ENCODE data around the gene UNKL.

UNKL gene, protein sequence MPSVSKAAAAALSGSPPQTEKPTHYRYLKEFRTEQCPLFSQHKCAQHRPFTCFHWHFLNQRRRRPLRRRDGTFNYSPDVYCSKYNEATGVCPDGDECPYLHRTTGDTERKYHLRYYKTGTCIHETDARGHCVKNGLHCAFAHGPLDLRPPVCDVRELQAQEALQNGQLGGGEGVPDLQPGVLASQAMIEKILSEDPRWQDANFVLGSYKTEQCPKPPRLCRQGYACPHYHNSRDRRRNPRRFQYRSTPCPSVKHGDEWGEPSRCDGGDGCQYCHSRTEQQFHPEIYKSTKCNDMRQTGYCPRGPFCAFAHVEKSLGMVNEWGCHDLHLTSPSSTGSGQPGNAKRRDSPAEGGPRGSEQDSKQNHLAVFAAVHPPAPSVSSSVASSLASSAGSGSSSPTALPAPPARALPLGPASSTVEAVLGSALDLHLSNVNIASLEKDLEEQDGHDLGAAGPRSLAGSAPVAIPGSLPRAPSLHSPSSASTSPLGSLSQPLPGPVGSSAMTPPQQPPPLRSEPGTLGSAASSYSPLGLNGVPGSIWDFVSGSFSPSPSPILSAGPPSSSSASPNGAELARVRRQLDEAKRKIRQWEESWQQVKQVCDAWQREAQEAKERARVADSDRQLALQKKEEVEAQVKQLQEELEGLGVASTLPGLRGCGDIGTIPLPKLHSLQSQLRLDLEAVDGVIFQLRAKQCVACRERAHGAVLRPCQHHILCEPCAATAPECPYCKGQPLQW

DNA sequence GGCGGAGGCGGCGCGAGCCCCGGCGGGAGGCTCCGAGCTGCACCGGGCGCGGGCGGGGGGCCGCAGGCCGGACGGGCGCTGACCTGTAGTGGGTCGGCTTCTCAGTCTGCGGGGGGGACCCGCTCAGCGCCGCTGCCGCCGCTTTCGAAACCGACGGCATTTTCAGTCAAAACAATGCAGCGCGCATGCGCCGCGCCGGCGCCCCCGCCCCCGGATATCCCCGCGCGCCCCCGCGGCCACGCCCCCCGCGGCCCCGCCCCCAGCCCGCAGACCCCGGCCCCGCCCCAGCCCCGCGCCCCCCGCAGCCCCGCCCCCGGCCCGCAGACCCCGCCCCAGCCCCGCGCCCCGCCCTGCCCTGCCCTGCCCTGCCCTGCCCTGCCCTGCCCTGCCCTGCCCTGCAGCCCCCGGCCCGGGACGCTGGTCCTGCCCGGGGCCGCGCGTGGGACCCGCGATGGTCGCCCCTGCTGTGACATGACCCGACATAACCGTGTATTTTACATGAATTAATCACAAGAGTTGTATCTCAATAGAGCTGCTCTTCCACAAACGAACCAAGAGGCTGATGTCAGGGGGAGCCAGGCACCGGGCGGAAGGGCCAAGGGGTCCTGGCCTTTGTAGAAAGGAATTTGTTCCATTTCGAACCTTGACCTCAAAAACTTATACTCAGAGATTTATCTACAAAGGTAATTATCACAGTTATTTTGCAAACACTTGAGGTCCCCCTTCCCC, at the start of gene UNKL:
TSS of gene UNKL (minus strand) at position 173 of the 729 bp plus-strand sequence. CDS start at position 160, 13 bp downstream.
- peak within 1 kb of the TSS; percentile 87 to 89 for H3K4me3 Mint-ChIP-seq
- no peaks in the 10 kb centered on the region for H3K27me3 Mint-ChIP-seq
- peaks cover 12 to 21% of the 10 kb centered on the region in 2 donors for H3K4me1 Mint-ChIP-seq
- ATAC-seq (replicated peaks) (peak; percentile 65 to 72), DNase-seq (peak; percentile 47)
- peak within 1 kb of the TSS; percentile 94 for H3K27ac Mint-ChIP-seq
- no peaks in the 10 kb centered on the region for H3K9me3 Mint-ChIP-seq
- H3K36me3 Mint-ChIP-seq = peaks cover 13 to 24% of the 10 kb centered on the region in 2 donors

DNA sequence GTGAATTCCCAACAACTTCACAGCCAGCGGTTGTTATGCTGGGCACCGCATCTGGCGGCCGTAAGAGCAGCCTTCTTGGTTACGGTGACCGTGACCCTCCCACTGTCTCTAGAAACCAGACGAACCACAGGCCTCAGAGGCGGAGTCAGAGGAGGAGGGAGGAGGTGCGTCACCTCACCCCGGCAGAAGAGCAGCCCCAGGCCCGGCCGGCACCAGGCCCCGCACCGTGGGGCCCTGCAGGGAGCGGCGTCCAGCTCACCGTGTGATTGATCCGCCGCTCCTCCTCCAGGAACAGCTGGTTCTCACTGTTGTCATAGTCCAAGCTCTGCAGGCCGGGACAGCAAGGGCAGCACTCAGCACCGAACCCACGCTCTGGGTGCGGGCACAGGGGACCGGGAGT, 46.6 kb upstream of the UNKL start:
- no peak overlapping the region for H3K4me3 Mint-ChIP-seq
- ATAC-seq (replicated peaks) (no peak), DNase-seq (no peak)
- peaks cover 24 to 26% of the 10 kb centered on the region in 2 donors for H3K4me1 Mint-ChIP-seq
- H3K27ac Mint-ChIP-seq = no peak overlapping the region
- H3K36me3 Mint-ChIP-seq = peaks cover 33 to 45% of the 10 kb centered on the region in 2 donors
- H3K9me3 Mint-ChIP-seq = no peaks in the 10 kb centered on the region
- no peaks in the 10 kb centered on the region for H3K27me3 Mint-ChIP-seq

DNA sequence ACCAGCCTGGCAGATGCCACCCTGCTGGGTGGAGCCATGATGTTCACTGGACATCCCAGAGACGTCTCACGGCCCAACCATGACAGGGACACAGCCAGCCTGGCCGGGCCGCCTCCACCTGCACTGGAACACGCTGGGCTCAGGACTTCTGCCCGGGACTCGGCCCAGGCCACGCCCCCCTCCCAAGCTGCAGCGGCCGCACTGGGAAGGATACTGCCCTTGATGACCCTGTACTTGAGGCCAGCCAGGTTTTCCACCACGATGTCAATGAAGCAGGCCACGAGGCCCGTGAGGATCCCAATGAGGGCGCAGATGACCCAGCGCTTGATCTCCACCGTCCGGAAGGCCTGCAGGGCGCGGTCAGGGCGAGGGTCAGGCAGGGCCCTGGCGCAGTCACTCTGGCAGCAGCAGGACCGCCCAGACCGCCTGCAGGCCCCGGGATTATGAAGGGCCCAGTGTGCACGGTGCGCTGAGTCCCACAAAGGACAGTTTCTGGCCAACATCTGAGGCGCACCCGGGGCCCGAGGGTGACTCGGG, 46.2 kb upstream of the UNKL start:
- DNase-seq (no peak), ATAC-seq (replicated peaks) (no peak)
- no peak overlapping the region for H3K4me3 Mint-ChIP-seq
- peaks cover 24 to 26% of the 10 kb centered on the region in 2 donors for H3K4me1 Mint-ChIP-seq
- peak overlapping the region; percentile 93 for H3K27ac Mint-ChIP-seq
- H3K9me3 Mint-ChIP-seq = no peaks in the 10 kb centered on the region
- H3K36me3 Mint-ChIP-seq = peaks cover 34 to 45% of the 10 kb centered on the region in 2 donors
- H3K27me3 Mint-ChIP-seq = no peaks in the 10 kb centered on the region

DNA sequence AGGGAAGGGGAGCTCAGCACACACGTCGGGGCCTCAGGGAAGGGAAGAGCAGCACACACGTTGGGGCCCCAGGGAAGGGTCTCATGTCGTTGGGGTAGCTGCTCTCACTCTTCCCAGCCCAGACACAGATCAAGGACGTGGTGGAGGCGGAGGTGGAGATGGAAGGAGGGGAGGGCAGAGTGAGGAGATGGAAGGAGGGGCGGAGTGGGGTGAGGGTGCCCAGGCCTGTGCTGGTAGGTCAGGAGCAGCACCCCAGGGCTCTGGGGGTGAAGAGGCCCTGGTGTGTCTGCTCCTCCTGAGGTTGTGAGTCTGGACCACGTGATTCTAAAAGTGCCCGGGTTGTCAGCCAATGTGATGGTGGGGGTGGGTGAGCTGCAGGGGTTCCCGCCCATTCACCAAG, 45.5 kb upstream of the UNKL start:
- H3K4me3 Mint-ChIP-seq = no peak overlapping the region
- DNase-seq (no peak), ATAC-seq (replicated peaks) (no peak)
- peak overlapping the region; percentile 93 for H3K27ac Mint-ChIP-seq
- H3K36me3 Mint-ChIP-seq = peaks cover 37 to 47% of the 10 kb centered on the region in 2 donors
- H3K27me3 Mint-ChIP-seq = no peaks in the 10 kb centered on the region
- no peaks in the 10 kb centered on the region for H3K9me3 Mint-ChIP-seq
- H3K4me1 Mint-ChIP-seq = peaks cover 23 to 26% of the 10 kb centered on the region in 2 donors

DNA sequence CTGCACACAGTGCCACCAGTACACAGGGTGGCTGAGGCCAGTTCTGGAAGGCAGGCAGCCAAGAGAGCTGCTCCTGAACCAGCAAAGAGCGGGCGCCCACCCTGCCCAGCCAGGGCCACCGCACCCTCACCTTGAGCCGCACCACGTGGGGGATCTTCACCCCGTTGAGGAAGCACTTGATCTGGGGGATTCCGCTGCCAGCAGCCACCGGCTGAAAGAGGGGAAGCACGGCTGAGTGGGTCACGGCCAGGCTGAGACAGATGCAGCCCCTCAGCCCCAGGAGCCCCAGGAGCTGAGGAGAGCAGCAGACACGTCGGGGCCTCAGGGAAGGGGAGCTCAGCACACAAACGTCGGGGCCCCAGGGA, 44.5 kb upstream of the UNKL start:
- H3K27me3 Mint-ChIP-seq = no peaks in the 10 kb centered on the region
- DNase-seq (peak; percentile 76), ATAC-seq (replicated peaks) (peak; percentile 95 to 96)
- H3K27ac Mint-ChIP-seq = peak overlapping the region; percentile 99
- peaks cover 19 to 26% of the 10 kb centered on the region in 2 donors for H3K4me1 Mint-ChIP-seq
- H3K36me3 Mint-ChIP-seq = peaks cover 38 to 50% of the 10 kb centered on the region in 2 donors
- H3K4me3 Mint-ChIP-seq = peak overlapping the region; percentile 72 to 75
- H3K9me3 Mint-ChIP-seq = no peaks in the 10 kb centered on the region

DNA sequence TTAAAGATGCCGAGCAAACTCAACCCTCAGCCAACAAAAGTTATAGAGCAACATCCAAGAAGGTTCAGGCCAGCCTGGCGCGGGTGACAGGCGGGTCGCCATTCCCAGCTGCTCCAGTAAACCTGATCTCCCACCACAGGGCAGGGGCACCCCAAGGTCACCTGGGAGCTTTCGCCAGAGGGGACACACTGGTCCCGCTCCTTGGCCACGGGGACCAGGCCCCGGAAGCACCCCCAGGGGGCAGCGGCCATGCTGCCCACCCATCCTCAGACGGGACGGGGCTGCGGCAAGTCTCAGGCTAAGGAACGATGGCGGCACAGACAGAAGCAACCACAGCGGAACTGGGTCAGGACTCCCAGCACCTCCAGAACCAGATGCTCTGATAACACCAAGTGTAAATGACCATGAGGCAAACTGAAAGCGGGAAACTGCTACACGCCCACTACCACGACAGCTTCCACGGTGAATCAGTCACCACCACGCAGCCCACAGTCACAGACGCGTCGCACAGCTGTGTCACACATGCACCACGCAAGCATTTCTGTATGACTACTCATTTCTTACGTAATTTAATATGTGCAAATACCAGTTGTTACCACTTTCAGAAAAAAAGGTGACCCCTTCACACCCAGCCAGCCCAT, 44.0 kb upstream of the UNKL start:
- DNase-seq = peak; percentile 48
- H3K36me3 Mint-ChIP-seq = peaks cover 41 to 51% of the 10 kb centered on the region in 2 donors
- H3K27me3 Mint-ChIP-seq = no peaks in the 10 kb centered on the region
- H3K4me3 Mint-ChIP-seq = peak overlapping the region; percentile 72 to 75
- ATAC-seq (replicated peaks) = peak; percentile 76 to 81
- no peaks in the 10 kb centered on the region for H3K9me3 Mint-ChIP-seq
- peak overlapping the region; percentile 99 for H3K27ac Mint-ChIP-seq
- H3K4me1 Mint-ChIP-seq = peaks cover 19 to 26% of the 10 kb centered on the region in 2 donors

DNA sequence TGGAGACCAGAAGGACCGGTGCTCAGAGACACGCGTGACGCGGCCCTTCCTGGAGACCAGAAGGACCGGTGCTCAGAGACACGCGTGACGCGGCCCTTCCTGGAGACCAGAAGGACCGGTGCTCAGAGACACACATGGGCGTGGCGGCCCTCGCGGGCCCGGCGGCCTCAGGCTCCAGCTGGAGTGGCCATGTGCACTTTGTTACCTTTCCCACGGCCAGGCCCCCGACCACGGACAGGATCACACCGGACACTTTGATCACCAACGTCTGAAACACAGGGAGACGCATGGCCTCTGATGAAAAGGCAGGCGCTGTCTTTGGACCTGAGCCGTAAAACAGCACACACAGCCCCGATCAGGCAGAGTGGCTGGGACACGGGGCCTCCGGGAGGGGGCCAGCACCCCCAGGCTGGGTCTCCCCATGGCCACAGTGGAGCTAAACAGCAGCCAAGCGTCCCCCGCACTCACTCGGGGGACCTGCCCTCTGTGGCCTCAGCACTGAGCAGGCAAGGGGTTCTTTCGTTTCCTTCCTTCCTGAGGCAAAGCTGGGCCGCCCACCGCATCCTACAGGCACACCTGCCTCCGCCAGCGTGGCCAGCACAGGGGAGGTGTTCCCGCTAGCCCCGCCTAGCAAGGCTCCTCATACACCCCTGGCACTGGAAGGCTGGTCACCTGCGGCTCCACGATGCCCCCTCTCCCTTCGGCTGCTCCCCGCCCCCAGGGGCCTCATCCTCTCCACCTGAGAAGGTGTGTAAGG, 43.2 kb upstream of the UNKL start:
- no peaks in the 10 kb centered on the region for H3K9me3 Mint-ChIP-seq
- DNase-seq (no peak), ATAC-seq (replicated peaks) (peak in 1 of 2 donors; percentile 35)
- peaks cover 19 to 26% of the 10 kb centered on the region in 2 donors for H3K4me1 Mint-ChIP-seq
- peaks cover 42 to 45% of the 10 kb centered on the region in 2 donors for H3K36me3 Mint-ChIP-seq
- peak overlapping the region; percentile 99 for H3K27ac Mint-ChIP-seq
- H3K27me3 Mint-ChIP-seq = no peaks in the 10 kb centered on the region
- no peak overlapping the region for H3K4me3 Mint-ChIP-seq

DNA sequence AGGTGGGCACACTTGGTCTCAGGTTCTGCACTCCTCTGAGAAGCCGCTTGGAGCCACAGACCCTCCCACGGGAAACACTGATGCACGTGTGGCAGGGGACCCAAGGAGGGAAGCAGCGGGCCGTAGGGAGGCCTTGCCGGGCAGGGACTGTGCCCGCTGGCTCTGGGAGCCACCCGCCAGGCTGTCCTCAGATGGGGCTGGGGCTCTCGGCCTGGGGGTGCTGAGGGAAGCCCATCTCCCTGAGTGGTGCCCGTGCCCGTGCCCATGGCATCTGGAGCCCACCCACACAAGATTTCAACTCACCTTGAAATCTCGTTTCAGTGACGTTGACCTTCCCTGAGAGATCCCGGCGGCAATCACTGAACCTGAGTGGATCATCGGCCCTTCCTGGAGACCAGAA, 42.4 kb upstream of the UNKL start:
- Mint-ChIP-seq H3K27ac (no peak overlapping the region), H3K27me3 (no peaks in the 10 kb centered on the region), H3K4me3 (no peak overlapping the region), H3K9me3 (no peaks in the 10 kb centered on the region), H3K36me3 (peaks cover 40 to 45% of the 10 kb centered on the region in 2 donors), H3K4me1 (peaks cover 19 to 26% of the 10 kb centered on the region in 2 donors)
- DNase-seq (no peak), ATAC-seq (replicated peaks) (no peak)

DNA sequence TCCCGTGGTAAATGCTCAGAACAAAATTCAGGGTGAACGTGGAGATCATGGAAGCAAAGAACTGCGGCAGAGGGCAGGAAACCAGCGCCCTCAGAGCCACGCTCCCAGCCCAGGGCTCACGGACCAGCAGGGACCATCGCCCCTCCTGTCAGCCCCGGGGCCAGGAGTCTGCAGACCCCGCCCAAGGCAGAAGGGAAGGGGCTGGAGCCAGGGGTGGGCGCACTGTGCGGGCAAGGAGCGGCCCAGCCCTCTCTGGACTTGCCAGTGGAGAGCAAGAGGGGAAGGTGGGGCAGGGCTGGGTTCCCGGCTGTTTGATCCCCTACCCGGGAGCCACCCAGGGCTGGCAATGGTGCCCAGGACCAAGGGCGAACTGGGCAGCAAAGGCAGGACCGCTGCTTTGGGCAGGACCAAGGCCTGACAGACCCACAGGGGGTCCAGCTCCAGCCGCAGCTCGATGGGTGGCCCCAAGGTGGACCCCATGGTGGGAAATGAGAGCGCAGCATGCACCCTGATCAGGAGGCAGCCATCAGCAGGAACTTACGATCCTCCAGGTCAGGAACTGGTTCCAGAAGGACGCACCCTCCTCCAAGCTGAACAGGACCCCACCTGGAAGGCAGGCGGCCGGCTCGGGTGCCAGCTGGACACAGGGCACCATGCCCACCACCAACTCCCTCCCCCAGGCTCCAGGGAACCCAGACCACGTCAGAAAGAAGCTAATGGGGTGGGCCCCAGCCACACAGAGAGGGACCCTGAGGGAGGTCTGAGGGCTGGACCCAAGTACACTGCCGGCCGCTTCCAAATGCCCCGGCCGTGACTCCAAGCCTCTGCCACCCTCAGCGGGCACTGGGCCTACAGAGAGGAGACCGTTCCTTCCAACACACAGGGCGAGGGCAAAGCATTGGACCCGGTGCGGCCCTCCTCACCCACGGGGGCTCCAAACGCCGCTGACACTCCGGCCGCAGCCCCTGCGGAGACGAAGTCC, 41.0 kb upstream of the UNKL start:
- Mint-ChIP-seq H3K27me3 (no peaks in the 10 kb centered on the region), H3K4me1 (peaks cover 19 to 26% of the 10 kb centered on the region in 2 donors), H3K9me3 (no peaks in the 10 kb centered on the region), H3K4me3 (no peak overlapping the region), H3K36me3 (peaks cover 40 to 46% of the 10 kb centered on the region in 2 donors), H3K27ac (no peak overlapping the region)
- DNase-seq (no peak), ATAC-seq (replicated peaks) (no peak)

DNA sequence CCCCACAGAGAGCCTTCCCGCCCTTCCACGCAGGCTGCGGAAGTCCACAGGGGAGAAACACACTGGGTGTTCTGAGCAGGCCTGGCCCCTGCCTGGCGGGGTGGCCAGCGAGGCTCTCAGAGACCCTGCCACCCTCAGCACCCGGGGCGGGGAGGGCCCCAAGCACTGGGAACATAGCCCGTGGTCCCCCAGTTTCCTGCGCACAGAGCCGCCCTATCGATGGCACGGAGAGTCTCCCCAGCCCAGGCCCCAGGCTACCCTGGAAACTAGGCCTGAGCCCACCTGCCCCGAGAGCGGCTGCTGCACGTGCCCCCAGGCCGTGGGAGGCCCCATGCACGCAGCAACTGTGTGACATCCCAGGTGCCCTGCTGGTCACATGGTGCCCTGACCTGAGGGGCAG, 40.1 kb upstream of the UNKL start:
- DNase-seq (no peak), ATAC-seq (replicated peaks) (no peak)
- H3K4me3 Mint-ChIP-seq = no peak overlapping the region
- no peaks in the 10 kb centered on the region for H3K27me3 Mint-ChIP-seq
- H3K9me3 Mint-ChIP-seq = no peaks in the 10 kb centered on the region
- peaks cover 39 to 45% of the 10 kb centered on the region in 2 donors for H3K36me3 Mint-ChIP-seq
- H3K27ac Mint-ChIP-seq = no peak overlapping the region
- H3K4me1 Mint-ChIP-seq = peaks cover 12 to 18% of the 10 kb centered on the region in 2 donors

DNA sequence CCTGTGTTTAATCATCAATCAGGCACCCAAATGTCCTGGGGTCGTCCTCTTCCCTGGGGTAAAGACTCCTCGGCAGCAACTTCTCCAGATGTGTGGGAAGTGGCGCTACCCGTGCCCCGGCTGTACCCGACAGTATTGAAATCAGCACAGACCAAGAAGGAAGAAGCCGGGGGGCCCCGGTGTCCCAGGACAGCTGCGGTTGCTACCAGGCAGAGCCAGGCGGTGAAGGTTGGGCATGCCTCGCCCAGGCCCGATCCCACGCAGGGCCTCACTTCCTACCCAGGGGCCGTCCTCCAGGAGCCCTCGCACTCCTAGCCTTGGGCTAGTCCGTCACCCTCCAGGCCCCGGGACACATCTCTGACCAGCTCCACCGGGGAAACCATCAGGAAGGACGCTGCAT, 38.8 kb upstream of the UNKL start:
- no peak overlapping the region for H3K27ac Mint-ChIP-seq
- DNase-seq (no peak), ATAC-seq (replicated peaks) (no peak)
- no peaks in the 10 kb centered on the region for H3K9me3 Mint-ChIP-seq
- H3K36me3 Mint-ChIP-seq = peaks cover 40 to 42% of the 10 kb centered on the region in 2 donors
- no peaks in the 10 kb centered on the region for H3K27me3 Mint-ChIP-seq
- no peak overlapping the region for H3K4me3 Mint-ChIP-seq
- H3K4me1 Mint-ChIP-seq = peaks cover 4 to 7% of the 10 kb centered on the region in 2 donors

DNA sequence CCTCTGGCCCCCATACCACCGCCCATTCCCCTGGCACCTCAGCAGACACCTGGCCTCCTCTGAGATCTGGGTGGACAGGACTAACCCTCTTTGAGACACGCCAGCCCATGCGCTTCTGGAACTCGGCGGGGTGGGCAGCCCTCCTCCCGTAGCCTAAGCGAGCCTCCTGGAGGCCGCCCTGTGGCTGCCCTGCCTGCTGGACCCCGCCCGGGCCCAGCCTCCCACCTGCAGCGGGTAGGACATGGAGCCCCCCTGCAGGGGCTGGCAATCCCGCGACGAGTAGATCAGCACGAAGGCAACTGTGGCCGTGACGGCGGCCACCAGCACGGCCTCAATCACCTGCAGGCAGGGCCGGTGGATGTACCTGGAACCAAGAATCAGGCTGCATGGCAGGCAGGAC, 38.0 kb upstream of the UNKL start:
- Mint-ChIP-seq H3K9me3 (no peaks in the 10 kb centered on the region), H3K27me3 (no peaks in the 10 kb centered on the region), H3K27ac (no peak overlapping the region), H3K4me1 (no peaks in the 10 kb centered on the region), H3K4me3 (no peak overlapping the region), H3K36me3 (peaks cover 39 to 40% of the 10 kb centered on the region in 2 donors)
- ATAC-seq (replicated peaks) = no peak
- no peak for DNase-seq
